ENCODE data around the gene CHST12.
A peak's percentile ranks its signal among the peaks of the same experiment; 100 is the strongest.
"Not testable (repeated sequence)": the region's sequence is repeated elsewhere in the genome, so short reads cannot be mapped to it uniquely, and the experiment has no call there.

The CHST12 gene

DNA sequence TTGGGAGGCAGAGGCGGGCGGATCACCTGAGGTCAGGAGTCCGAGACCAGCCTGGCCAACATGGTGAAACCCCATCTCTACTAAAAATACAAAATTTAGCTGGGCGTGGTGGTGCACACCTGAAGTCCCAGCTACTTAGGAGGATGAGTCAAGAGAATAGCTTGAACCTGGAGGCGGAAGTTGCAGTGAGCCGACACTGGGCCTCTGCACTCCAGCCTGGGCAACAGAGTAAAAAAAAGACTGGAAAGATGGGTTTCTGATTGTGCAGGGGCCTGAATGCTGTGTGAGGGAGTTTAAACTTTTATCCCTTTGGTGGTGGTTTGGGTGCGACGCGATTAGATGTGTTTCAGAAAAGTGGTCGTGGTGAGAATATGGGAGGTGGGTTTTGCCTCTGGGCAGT is 1.8 kb downstream of the CHST12 start:
- DNase-seq = no peak

DNA sequence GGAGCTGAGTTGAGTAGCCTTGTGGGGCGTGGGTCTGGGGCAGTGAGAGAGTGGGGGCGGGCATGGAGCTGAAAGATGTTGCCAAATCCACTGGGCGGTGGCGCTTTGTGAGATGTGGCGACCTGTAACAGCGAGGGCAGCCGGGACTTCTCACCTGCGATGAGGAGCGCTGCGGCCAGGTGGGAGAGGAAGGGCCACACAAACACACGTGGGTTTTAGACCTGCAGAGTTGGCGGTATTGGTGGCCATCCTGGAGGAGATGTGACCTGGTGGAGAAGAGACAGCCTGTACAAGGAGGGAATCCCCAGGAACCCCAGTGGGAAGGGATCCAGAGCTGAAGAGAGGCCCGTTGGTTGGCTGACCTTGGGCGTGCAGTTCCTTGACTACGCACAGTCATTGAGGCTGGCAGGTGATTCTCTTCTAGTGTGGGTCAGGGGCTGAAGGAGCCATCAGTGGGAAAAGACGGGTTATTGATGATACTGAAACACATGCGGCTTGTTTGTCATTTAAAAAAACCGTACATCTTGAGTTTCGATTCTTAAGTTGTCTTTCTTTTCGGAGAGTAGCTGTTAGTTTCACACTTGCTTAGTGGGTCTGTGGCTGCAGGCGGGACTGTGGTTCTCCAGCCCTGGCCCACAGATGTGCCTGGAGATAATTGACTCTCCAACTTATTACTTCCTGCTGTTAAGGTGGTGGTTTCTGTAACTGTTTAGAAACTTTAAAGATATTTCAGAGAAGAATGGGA is 2.4 kb downstream of the CHST12 start:
- DNase-seq = peak; percentile 51

DNA sequence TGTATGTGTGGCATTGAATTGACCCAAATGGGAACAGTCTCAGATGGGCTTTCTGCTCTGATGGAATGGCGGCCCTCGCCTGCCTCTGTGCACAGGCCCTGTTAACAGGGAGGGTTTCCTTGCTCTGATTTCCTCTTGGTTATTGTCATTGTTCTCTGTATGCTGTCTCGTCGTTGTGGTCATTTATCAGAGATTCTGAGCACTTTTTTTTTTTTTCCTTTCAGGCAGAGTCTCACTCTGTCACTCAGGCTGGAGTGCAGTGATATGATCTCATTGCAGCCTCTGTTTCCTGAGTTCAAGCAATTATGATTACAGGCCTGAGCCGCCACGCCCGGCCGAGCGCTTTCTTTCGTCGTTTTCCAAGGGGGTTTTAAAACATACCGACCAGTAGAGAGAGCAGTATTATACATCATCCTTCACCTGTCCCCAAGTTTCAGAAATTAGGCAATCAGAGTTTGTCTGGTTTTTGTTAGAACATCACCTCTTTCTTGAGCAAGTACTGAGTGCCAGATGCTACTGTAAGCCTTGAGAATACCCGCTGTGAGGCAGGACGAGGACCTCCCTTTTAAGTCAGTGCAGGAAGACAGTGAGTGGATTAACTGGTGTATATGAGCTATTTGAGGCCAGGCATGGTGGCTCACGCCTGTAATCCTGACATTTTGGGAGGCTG is 6.5 kb downstream of the CHST12 start:
- DNase-seq = peak; percentile 26

DNA sequence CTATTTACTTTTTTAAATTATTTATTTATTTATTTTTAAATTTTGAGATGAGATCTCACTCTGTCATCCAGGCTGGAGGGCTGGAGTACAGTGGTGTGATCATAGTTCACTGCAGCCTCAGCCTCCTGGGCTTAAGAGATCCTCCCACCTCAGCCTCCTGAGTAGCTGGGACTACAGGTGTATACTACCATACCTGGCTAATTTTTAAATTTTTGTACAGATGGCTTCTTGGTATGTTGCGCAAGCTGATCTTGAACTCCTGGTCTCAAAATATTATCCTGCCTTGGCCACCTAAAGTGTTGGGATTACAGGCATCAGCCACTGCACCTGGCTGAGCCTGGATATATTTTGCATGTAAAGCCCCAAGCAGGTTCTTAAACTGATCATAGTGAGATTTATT is 7.6 kb downstream of the CHST12 start:
- DNase-seq = no peak

DNA sequence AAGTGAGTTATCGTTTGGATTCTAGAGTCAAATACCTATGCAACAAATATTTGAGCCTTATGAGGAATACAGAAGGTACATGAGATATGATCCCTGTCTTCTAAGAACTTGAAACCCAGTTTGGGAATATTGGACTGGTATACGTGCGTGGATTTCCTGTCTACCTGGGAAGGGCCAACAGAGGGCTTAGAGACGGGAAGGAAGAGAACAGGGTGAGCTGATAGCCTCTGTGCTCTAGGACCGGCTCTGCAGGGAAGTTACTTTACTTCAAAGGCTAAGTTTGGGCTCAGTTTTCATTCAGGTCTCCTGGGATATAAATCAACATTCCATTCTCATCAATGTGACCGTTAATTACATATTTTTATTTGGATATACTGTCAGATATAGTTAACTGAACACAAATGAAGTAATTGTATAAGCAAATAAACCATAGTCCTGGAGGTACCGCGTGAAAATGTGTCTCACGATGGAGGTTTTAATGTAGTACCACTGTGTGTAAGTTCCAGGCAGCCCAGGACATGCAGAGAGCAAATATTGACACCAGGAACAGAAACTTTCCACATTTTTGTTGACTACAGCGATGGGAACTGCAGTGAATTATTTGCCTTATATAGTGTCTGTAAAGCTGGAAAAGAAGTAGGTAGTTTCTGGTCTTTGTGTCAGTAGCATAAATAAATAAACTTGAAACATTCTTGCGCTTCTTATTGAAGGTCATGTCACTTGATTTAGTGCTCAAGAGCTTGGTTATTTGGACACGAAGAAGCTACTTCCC is 8.6 kb downstream of the CHST12 start:
- DNase-seq = no peak

DNA sequence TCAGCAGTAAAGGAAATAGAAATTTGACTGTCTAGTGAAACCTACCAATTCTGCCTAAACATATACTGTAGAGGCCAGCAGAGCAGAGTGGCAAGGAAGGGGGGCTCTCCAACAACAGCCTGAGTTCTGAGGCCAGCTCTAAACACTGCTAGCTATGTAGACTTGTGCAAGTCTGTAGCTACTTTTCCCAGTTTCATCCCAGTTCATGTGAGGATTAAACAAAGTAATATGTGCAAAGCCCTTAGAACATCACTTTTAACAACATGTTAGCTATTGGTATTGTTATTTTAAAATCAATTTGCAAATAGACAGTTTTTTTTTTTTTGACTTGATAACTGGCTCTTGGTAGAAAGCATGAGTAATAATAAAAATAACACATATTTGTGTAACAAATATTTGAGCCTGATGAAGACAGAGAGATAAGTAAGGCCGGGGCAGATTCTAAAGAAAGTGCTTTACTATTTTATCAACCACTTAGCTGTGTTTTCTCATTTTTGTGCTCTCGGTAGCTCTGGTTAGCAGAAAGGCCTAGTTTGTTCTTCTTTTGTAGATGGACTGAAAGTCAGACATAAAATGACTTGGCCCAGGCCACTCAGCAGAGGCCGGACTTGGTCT is 9.3 kb downstream of the CHST12 start:
- DNase-seq = no peak

DNA sequence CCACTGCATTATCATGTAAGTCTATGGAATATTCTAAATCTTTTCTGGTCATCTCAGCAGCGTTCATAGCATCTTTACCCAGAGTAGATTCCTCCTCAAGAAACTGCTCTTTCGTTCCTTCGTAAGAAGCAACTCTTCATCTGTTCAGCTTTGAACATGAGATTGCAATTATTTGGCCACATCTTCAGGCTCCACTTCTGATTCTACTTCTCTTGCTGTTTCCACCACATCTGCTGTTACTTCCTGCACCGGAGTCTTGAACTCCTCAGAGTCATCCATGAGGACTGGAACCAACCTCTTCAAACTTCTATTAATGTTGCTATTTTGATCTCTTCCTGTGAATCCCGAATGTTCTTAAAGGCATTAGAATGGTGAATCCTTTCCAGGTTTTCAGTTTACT is 12.7 kb downstream of the CHST12 start:
- DNase-seq = no peak

DNA sequence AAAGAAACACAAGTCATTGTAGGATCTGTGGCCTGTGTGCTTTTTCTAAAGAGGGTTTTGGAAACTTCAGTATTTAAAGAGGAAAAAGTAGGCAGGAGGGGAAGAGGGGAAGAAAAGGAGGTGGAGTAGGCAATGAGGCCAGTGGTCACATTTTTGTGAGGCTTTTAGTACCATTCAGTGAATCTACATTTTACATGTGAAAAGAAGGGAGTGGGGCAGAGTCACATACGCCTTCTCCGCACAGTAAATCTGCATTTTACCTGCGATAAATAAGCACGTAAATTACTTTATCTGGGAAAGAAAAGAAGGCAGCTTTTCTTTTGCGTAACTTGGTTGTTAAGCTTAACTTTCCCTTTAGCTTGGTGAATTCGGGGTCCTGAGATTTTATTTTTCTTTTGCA is 13.2 kb downstream of the CHST12 start:
- no peak for DNase-seq

DNA sequence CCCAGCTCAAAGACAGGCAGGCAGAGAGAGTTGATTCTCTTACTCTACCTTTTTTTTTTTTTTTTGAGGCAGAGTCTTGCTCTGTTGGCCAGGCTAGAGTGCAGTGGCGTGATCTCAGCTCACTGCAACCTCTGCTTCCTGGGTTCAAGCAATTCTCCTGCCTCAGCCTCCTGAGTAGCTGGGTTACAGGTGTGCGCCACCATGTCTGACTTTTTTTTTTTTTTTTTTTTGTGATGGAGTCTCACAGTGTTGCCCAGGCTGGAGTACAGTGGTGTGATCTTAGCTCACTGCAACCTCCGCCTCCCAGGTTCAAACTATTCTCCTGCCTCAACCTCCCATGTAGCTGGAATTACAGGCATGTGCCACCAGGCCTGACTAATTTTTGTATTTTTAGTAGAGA is 13.8 kb downstream of the CHST12 start:
- DNase-seq = not testable (repeated sequence)

DNA sequence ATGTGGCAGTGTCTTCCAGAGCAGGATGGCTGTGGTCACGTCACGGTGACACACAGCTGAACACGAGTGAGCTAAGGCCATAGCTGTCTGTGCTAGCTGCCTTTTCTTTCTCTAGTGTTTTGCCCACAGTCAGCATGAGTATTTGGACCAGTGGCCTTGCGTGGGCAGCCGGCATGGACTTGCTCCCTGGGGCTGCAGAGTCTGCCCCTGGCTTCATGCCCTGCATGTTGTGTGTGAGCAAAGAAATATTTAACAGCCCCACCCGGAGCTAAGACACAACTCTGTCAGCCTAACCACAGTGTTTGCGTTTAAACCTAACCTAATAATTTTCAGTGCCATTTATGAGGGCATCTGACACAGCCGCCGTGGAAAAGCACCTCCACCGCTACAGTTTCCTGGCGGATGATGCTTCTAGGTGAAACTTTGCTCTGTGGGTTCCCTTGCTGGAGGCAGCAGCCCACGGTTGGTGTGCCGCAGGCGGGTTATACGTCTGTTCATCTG is 14.6 kb downstream of the CHST12 start:
- peak; percentile 32 for DNase-seq

DNA sequence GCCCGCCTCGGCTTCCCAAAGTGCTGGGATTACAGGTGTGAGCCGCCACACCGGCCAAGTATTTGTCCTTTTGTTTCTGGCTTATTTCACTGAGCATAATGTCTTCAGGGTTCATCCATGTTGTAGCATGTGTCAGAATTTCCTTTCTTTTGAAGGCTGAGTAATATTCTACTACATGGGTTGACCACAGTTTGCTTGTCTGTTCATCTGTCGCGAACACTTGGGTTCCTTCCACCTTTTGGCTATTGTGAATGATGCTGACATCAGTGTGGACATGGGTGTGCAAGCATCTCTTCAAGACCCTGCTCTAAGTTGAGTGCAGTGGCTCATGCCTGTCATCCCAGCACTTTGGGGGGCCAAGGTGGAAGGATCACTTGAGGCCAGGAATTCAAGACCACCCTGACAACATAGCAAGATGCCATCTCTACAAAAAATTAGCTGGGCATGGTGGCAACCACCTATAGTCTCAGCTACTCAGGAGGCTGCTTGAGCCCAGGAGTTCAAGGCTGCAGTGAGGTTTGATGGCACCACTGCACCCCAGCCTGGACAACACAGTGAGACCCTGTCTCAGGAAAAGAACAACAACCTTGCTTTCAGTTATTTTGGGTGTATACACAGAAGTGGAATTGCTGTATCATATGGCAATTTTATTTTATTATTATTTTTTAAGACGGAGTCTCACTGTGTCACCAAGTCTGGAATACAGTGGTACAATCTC is 17.0 kb downstream of the CHST12 start:
- no peak for DNase-seq

DNA sequence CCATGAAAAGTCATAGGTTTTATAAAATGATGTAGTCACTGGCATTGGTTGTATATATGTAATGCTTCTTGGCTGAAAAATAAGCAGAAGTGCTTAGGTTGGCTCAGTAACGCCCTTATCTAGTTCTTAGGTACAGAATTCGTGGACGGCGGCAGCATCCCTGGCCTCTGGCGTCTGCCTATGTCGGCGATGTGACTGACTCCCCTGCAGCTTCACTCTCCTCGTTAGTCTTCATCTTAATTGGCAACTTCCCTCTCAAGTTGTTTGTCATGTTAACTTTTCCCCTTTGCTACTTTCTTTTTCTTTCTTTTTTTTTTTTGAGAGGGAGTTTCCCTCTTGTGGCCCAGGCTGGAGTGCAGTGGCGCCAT is 18.5 kb downstream of the CHST12 start:
- no peak for DNase-seq

DNA sequence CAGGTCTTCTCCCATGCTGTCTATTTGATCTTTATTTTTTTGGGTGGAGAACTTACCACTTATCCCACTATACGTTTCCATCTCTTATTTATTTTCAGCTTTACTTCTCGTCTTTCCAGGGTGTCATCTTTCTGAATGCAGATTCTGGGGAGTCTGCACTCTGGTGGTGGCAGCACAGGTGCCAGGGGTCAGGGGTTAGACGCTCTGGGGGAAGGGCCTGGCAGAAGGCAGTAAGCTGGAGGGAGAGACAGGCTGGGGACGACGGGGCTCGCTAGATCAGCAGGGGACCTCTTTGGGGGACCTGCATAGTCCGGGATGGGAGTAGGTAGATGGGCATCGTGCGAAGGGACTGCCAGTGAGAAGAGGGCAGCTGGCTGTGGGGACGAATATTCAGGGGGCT is 22.3 kb downstream of the CHST12 start:
- DNase-seq = no peak

DNA sequence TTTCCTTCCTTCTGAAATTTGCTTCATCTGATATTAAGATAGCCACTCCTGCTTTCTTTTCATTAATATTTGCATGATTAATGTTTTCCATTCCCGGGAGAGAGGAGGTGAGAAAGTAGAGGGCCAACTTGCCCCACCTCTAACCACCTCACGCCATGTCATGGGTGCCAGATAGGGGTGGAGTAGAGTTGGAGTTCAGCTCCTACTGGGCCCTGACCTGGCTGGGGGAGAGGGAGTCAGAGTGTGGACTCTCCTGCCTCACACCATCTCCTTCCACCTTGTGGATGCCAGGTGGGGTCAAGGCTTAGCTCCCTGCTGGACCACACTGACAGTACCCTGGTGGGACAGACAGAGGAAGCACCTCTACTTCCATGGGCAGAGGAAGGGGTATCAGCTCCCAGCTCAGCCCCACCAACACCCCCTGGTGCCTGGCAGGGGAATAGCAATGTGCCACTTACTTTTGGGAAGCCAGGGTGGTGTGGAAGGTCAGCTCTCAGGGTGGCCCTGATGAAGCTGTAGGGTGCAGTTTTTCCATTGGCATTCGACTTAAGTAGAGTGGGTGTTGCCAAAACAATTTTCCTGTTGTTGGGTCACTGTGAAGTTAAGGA is 28.0 kb downstream of the CHST12 start:
- DNase-seq = peak; percentile 56

DNA sequence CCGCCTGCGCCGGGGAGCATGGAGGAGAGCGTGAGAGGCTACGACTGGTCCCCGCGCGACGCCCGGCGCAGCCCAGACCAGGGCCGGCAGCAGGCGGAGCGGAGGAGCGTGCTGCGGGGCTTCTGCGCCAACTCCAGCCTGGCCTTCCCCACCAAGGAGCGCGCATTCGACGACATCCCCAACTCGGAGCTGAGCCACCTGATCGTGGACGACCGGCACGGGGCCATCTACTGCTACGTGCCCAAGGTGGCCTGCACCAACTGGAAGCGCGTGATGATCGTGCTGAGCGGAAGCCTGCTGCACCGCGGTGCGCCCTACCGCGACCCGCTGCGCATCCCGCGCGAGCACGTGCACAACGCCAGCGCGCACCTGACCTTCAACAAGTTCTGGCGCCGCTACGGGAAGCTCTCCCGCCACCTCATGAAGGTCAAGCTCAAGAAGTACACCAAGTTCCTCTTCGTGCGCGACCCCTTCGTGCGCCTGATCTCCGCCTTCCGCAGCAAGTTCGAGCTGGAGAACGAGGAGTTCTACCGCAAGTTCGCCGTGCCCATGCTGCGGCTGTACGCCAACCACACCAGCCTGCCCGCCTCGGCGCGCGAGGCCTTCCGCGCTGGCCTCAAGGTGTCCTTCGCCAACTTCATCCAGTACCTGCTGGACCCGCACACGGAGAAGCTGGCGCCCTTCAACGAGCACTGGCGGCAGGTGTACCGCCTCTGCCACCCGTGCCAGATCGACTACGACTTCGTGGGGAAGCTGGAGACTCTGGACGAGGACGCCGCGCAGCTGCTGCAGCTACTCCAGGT is 29.7 kb downstream of the CHST12 start:
- DNase-seq = no peak

DNA sequence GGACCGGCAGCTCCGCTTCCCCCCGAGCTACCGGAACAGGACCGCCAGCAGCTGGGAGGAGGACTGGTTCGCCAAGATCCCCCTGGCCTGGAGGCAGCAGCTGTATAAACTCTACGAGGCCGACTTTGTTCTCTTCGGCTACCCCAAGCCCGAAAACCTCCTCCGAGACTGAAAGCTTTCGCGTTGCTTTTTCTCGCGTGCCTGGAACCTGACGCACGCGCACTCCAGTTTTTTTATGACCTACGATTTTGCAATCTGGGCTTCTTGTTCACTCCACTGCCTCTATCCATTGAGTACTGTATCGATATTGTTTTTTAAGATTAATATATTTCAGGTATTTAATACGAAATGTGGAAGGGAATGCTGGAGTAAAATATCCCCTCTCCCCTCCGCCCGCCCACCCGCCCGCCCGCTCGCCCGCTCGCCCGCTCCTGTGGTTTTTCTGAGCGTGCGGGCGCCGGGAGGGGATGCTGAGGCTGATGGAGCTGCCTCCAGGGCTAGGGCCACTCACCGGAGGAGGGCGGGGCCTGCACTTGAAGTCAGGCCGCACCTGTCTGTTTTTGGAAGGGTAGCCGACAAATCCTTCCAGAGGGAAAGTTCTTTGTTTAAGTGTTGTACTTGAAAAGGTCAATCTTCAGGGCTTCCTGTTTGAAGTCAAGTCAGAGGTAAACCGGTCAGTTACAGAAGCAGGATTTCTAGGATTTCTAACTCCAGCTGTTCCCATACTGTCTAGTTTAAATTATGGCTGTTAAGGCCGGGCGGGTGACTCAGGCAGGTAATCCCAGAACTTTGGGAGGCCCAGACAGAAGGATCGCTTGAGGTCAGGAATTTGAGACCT is 30.5 kb downstream of the CHST12 start:
- DNase-seq = no peak

DNA sequence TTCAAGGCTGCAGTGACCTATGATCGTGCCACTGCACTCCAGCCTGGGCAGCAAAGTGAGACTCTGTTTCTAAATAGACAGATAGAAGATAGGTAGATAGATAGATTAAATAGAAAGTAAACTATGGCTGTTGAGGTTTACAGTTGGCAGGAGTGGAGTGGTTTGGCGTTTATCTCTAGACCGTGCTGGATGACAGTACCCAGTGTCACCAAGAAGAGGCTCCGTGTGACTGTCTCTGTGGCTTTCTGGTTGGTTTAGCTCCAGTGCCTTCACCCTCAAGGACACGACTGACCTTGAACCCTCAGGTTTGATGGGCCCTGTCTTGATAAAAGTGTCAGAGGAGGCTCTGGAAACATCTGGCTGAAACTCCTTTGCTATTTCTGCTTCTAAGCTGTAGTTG is 31.7 kb downstream of the CHST12 start:
- no peak for DNase-seq

DNA sequence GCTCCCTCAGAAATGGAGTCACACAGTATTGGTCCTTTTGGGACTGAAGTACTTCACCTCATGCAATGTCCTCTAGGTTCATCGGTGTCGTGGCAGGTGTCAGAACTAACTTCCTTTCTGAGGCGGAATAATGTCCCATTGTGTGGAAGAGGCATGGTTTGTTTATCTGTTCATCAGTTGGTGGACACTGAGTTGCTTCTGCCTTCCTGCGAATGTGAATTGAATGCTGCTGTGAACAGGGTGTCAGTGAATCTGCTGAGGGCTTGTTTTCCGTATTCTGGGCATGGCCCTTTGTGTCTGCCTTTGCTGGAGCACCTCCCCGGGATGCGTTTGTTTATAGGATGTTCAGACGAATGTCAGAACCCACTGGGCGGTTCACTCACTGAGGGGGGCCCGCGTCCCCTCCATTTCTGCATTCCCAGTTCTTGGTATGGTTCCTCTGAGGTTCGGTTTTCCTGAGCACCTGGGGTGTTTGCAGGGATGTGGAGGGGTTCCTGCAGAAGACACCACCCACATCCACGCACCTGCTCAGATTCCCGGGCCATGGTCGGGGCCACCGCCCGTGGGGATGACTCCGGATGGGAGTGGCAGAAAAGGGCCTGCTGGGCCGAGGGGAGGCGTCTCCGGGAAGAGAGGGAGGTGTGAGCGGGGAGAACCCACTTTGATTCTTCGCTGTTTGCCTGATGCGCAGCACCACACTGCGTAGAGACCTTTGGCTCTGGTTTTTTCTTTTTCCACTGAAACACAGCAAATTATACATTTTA is 33.1 kb downstream of the CHST12 start:
- DNase-seq = no peak

DNA sequence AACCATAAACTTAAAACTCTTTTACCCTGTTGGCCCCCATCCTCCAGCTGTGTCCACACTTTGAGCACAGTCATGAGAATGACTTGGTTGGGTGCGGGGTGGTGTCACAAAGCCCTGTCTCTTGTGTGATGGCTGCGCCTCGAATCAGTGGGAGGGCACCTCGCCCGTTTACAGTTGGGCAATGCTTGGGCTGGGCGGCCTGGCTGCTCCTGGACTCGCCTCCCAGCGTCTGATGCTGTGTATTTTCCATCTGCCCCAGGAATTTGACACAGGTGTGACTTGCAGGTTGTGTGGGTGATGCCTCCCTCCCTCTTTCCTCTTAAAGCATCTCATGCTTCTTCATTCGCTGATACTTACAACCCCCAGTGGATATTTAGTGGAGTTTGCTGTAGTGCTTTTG is 33.7 kb downstream of the CHST12 start:
- no peak for DNase-seq
